GM18868 (cell line): ENCODE measurements around the gene DTX2.
"Not testable (repeated sequence)": the region's sequence is repeated elsewhere in the genome, so short reads cannot be mapped to it uniquely, and the experiment has no call there.

Experiments used
- ATAC-seq: cut with Tn5 transposase; IDR thresholded peaks from one replicate; pipeline ENCODE4 v1.9.1; 2021; ENCODE audit warnings: mild to moderate bottlenecking, moderate library complexity; ENCODE audit not compliant: unreplicated experiment

The DTX2 gene

DNA sequence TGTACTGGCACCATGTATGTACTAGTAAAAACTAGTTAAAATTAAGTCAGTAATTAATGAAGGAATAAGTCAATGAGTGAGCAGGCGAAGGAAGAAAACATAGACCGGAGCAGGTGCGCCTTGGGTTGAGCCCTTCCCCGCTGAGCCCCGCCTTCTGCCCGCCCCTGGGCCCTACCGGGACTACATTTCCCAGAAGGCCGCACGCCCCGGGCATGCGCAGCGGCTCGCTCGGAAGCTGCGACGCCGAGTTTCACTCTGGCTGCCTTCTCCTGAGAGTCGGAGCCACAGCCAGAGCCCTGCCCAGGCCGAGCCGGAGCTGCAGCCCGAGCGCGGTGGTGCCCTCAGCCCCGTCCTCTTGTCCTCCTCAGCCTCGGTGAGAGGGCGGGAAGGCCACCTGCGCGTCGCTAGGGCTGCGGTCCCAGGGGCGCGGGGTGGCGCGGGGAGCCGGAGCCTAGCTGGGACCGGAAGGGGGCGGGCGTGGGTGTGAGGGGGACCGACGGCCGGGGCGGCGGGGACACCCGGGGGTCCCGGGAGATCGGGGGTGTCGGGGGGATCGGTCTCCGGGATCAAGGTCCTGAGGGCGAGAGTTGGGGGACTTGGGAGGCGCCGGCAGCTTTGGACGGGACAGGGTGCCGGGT, at the start of gene DTX2:
DTX2 (plus strand) TSS at position 246 of the 638 bp plus-strand sequence. CDS start 18,801 bp downstream, outside the sequence.
- peak; percentile 94 for ATAC-seq

DNA sequence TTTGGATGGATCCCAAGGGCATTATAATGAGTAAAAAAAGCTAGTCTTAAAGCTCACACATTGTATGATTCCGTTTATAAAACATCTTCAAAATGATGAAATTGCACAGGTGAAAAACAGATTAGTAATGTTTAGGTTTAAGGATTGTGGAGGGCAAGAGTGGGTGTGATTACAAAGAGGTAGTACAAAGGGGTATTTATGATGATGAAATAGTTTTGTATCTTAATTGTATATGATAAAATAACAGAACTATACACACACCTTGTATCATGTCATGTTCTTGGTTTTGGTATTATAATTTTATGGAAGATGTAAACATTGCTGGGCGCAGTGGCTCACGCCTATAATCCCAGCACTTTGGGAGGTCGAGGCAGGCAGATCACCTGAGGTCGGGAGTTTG, 49.3 kb upstream of the DTX2 start:
- ATAC-seq, result no peak

DNA sequence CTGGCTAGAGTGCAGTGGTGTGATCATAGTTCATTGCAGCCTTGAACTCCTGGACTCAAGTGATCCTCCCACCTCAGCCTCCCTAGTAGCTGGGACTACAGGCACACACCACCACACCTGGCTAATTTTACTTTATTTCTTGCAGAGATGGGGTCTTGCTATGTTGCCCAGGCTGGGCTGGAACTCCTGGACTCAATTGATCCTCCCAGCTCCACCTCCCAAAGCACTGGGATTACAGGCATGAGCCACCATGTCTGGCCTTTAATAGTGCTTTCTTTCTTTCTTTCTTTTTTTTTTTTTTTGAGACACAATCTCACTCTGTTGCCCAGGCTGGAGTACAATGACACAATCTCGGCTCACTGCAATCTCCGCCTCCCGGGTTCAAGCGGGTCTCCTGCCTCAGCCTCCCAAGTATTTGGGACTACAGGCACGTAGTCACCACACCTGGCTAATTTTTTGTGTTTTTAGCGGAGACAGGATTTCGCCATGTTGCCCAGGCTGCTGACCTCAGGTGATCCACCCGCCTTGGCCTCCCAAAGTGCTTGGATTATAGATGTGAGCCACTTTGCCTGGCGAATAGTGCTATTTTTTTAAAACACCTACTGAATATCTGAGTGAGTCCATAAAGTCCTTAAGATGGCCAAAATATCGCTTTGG, 43.7 kb upstream of the DTX2 start:
- not testable (repeated sequence) for ATAC-seq

DNA sequence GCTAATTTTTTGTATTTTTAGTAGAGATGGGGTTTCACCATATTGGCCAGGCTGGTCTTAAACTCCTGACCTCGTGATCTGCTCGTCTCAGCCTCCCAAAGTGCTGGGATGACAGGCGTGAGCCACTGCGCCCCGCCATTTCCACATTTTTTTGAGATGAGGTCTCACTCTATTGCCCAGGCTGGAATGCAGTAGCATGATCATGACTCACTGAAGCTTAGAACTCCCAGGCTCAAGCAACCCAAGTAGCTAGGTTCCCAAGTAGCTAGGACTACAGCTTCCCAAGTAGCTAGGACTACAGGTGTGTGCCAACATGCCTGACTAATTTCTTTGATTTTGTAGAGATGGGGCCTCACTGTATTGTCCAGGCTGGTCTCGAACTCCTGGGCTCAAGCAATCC, 40.4 kb upstream of the DTX2 start:
- not testable (repeated sequence) for ATAC-seq

DNA sequence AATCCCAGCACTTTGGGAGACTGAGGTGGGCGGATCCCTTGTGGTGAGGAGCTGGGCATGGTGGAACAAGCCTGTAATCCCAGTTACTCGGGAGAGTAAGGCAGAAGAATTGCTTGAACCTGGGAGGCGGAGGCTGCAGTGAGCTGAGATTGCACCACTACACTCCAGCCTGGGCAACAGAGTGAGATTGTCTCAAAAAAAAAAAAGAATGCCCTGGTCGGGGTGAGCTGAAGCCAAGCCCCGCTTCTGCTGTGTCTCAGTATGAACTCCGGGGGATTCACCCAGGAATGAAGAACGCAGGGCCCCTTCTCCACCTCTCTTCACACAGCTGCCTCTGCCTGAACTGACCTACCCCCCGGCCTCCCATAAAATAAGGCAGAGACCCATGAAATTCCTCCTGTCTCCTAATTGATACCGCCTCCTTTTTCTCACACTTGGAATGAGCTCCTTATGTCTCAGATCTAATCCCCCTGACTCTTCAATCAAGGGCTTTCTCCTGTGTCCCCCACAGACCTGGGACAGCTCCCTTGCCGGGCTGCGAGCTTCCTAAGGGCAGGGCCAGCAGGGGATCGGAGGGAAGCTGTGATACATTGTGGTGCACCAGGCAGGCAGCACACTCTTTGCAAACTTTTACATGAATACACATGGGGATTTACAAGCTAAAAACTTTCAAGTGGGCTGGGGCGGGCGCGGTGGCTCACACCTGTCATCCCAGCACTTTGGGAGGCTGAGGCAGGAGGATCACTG, 37.7 kb upstream of the DTX2 start:
- ATAC-seq, result no peak

DNA sequence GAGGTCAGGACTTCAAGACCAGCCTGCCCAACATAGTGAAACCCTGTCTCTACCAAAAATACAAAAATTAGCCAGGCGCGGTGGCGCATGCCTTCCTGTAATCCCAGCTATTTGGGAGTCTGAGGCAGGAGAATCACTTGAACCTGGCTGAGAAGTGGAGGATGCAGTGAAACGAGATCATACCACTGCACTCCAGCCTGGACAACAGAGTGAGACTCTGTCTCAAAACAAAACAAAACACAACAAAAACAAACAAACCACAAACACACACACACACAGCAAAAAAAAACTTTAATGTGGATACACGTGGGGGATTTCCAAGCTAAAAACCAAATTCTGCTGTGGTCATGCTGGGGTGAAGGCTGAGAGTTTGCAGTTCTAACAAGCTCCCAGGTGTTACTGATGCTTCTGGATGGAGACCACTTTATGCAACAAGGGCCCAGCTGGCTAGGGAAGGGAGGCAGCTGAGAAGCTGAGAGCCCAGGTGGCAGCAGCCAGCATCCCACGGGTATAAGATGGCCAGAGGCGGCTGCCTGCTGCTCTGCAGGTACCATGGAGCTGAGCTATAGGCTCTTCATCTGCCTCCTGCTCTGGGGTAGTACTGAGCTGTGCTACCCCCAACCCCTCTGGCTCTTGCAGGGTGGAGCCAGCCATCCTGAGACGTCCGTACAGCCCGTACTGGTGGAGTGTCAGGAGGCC, 36.9 kb upstream of the DTX2 start, which contains the start of gene ZP3:
ZP3 (plus strand) TSS at position 538 of the 699 bp plus-strand sequence; CDS start at position 553, 15 bp downstream.
- ATAC-seq, result peak; percentile 78

DNA sequence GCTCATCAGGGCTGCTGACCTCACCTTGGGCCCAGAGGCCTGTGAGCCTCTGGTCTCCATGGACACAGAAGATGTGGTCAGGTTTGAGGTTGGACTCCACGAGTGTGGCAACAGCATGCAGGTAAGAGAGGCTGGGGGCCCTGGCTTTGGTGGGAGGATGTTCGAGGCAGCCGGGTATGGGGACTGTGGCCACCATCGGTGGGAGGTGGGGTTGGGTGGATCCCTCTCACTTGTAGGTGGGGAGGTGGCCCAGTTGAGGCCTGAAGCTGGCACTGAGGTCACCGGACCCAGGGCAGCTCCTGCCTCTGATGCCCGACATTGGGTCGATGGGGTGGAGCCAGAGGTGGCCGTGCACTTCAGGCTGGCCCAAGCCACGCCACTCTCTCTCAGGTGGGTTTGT, 36.4 kb upstream of the DTX2 start:
- no peak for ATAC-seq

DNA sequence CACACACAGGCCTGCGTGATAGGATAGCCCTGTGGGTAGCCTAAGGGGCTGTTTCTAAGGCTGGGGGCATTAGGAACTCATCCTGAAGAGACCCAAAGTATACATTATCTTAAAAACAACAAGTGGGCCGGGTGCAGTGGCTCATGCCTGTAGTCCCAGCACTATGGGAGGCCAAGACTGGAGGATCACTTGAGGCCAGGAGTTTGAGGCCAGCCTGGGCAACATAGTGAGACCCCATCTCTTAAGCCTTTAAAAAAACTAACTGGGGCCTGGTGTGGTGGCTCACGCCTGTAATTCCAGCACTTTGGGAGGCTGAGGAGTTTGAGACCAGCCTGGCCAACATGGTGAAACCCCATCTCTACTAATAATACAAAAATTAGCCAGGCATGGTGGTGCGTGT, 36.0 kb upstream of the DTX2 start:
- not testable (repeated sequence) for ATAC-seq

DNA sequence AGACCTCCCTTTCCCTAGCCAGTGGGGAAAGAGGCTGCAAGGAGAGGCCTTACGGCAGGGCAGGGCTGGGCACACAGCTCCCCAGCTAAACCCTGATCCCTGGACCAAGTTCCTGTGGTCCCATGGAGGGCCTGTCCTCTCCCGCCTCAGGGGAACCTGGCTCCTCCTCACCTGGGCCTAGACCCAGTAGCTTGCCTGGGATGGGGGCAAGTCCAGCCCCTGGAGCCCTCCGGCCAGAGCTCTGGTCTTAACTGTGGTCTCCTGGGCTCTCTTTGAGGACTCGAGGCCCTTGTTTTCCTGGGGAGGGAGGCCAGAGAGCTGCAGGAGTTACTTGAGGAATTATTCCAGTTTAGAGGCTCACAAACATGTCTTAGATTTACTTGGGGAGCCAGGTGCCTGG, 35.3 kb upstream of the DTX2 start:
- no peak for ATAC-seq

DNA sequence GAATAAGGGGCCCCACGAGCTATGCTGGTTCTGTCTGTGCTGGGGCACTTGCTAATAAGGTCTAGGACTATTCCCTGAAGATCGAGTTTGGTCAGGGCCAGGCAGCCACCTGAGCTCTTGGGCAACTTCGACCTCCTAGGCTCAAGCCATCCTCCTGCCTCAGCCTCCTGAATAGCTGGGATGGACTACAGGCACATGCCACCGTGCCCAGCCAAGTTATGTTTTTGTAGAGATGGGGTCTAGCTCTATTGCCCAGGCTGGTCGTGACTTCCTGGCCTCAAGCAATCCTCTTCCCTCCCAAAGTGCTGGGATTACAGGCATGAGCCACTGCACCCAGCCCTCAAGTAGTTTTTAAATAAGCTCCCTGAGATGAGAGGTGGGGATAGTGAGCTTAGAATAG, 33.9 kb upstream of the DTX2 start:
- ATAC-seq, result no peak

DNA sequence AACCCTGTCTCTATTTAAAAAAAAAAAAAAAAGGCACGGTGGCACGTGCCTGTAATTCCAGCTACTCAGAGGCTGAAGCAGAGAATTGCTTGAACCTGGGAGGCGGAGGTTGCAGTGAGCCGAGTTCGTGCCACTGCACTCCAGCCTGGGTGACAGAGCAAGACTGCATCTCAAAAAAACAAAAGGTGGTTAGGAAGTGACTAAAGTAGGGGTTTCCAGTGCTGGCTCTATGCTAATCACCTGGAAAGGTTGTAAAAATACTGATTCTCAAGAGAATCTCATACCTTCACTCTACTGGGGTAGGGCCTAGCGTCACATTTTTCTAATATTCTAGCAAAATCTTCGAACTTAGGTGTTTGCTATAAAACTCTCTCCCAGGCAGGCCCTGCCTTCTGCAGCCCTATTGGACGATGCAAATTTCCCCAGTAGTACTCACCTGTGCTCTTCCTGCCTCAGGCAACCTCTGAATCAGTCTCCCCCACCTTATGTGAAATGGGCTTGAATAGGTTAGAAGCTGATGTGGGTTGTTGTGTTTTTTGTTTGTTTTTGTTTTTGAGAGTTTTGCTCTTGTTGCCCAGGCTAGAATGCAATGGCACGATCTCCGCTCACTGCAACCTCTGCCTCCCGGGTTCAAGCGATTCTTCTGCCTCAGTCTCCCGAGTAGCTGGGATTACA, 33.2 kb upstream of the DTX2 start:
- no peak for ATAC-seq

DNA sequence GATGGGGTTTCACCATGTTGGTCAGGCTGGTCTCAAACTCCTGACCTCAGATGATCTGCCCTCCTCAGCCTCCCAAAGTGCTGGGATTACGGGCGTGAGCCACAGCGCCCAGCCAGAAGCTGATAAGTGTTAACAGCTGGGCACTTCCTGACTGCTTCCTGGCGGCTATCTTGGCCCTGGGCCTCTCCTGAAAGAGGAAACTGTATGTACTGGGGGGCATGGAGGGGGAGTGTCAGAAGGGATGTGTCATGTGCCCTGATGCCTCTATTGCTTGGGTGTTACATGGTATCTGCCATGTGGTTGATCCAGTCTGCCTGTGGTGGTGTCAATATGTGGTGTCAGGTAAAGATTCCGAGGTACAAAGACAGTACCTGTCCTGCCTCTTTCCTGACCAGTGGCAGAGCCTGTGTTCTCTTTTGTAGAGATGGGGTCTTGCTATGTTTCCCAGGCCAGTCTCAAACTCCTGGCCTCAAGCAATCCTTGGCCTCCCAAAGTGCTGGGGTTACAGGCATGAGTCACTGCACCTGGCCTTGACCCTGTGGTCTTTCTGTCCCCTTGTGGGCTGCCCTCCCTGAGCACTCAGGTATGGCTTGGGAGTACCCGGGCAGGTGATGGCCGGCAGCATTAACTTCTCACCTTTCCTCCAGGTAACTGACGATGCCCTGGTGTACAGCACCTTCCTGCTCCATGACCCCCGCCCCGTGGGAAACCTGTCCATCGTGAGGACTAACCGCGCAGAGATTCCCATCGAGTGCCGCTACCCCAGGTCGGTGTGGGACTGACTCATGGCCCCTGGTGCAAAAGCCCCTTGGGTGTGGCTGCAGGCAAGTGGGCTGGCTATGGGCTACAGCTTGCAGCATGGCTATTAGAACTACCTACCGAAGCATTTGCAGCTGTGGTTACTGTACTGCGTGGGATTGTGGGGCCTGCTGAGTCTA, 32.4 kb upstream of the DTX2 start:
- no peak for ATAC-seq

DNA sequence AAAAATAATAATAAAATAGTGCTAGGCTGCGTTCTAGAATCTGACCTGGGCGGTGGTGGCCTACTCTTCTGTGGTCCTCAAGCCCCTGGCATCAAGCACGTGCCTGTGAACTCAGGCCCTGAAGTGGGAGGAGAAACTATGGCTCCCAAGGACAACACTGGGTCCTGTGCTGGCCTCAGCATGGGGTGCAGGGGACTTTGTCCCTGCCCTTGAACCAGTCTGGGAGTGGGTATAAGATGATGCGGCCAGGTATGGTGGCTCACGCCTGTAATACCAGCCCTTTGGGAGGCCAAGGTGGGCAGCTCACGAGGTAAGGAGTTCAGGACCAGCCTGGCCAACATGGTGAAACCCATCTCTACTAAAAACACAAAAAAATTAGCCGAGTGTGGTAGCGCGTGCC, 31.3 kb upstream of the DTX2 start:
- ATAC-seq, result no peak

DNA sequence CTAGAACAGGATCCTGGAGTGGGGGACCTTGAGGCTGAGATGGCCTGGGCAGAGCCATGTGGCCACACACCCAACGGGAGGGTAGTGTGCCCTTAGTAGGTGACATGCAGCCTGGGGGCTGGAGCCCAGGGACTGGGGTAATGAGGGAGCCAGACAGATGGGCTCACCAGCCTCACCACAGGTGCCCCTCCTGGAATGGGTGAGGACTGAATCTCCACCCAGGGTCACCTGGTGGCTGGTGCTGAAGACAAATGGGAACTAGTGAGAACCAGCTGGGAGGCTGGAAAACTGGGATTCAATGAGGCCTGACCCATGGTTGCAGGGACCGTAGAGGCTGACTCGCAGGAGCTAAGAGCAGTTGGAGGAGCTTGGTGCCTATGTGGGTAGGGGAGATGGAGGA, 30.7 kb upstream of the DTX2 start:
- ATAC-seq, result no peak

DNA sequence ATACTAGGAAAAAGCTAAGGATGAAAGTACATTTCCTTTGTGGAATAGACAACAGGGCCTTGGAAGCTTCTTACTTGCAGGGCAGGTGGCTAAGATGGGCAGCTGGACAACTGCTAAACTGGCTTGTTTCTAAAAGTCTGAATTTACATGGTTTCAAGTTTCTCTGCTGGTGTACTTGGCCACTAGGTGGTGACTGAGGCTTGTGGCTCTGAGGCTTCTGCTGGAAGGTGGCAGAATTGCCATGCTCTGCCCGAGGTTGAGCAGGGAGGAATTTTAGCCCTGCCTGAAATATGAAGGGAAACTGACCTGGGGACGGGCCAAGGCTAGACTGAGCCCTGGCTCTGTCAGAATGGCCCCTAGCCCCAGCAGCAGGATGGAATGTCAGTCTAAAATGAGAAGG, 23.6 kb upstream of the DTX2 start:
- peak; percentile 73 for ATAC-seq

DNA sequence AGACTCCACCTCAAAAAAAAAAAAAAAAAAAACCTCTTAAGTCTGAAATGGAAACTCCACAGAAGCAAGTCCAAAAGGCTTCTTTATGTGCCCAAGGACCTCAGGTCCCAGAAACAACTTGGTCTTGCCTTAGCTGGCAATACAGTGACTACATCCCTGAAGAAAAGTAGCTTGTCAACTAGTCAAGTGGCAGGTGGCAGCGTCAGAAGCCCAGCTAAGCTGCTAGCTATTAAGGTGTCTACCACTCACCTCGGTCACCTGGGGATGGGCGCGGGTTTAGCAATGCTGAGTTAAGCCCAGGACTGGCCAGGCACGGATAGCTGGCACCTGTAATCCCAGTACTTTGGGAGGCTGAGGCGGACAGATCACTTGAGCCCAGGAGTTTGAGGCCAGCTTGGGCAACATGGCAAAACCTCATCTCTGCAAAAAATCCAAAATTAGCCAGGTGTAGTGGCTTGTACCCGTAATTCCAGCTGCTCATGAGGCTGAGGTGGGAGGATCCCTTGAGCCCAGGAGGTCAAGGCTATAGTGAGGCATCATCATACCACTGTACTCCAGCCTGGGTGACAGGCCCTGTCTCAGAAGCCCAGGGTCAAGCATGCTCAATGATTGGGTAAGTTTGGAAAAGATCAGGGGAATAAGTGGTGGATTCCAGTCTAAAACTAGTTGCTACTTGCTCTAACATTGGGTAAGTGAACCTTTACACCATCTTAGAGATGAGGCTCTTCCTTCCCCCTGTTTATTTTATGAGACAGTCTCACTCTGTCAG, 22.2 kb upstream of the DTX2 start:
- ATAC-seq, result not testable (repeated sequence)

DNA sequence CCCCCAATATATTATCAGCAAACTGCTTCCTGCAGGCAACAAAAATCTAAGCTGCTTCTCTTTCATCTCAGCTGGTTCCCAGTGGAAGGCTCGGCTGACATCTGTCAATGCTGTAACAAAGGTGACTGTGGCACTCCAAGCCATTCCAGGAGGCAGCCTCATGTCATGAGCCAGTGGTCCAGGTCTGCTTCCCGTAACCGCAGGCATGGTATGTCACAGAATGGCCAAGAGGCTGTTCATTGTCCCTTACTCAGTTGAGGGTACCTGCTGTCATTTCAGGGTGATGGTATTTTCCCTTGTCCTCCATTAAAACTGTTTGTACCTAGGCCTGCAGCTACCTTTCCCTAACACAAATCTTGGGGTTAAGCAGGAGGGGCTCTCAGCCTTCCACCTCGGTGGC, 21.1 kb upstream of the DTX2 start:
- not testable (repeated sequence) for ATAC-seq

DNA sequence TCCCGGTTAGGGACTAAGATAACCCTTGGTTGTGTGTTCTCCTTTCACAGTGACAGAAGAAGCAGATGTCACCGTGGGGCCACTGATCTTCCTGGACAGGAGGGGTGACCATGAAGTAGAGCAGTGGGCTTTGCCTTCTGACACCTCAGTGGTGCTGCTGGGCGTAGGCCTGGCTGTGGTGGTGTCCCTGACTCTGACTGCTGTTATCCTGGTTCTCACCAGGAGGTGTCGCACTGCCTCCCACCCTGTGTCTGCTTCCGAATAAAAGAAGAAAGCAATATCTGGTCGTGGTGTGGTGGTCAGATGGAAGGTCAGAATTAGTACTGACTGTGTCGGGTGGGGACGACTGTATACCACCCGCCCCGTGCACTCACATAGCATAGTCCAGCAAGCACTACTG, 19.7 kb upstream of the DTX2 start:
- peak; percentile 39 for ATAC-seq
